Measurements from ENCODE around the gene ZNF302. TPM values are rescaled to one million over a fixed set of nuclear protein-coding genes. Genes with fewer than 3 reads are reported as not detected.
A peak's percentile ranks its signal among the peaks of the same experiment; 100 is the strongest.

Gene ZNF302
- total RNA-seq, 8 experiments from 2014 or later: 32.0 to 51.6 (median 43.6) TPM

GRCh38 chr19:34715357-34715756, 37.9 kb downstream of the ZNF302 start:
- Histone ChIP-seq H3K4me1 (replicated peaks in 1 of 2) (no peaks in the 10 kb centered on the region), H3K4me3 (no peak overlapping the region), H3K27ac (no peak overlapping the region)
- no peak for ATAC-seq (replicated peaks in 6 of 8)
- in situ Hi-C loops (cut with MboI; ENCODE audit: low pct_unique_long_range_greater_than_20kb in 2 of 9, low sequenced_read_pairs in 9 of 9, unreplicated experiment in 9 of 9): loop anchor here in 1 of 9 experiments (25.0 kb wide), 1 partner anchor 203 kb away; no protein-coding TSS in a partner anchor

- no peaks in the 10 kb centered on the region for H3K4me1 ChIP-seq (replicated peaks in 1 of 2)
- H3K4me3 ChIP-seq: no peak overlapping the region
- ATAC-seq (replicated peaks in 6 of 8): peak in 1 of 8 experiments; percentile 16
- H3K27ac ChIP-seq: no peak overlapping the region
- 15 to 81% (median 63%) methylated on average over 3 to 11 of the region's 11 CpGs for WGBS, 10 experiments
- in situ Hi-C loops (cut with MboI; ENCODE audit: low pct_unique_long_range_greater_than_20kb in 2 of 9, low sequenced_read_pairs in 9 of 9, unreplicated experiment in 9 of 9): loop anchor here in 1 of 9 experiments (25.0 kb wide), 1 partner anchor 210 kb away; no protein-coding TSS in a partner anchor
These were observed 44.9 kb downstream of the ZNF302 start for GRCh38 chr19:34722353-34722752.

DNA sequence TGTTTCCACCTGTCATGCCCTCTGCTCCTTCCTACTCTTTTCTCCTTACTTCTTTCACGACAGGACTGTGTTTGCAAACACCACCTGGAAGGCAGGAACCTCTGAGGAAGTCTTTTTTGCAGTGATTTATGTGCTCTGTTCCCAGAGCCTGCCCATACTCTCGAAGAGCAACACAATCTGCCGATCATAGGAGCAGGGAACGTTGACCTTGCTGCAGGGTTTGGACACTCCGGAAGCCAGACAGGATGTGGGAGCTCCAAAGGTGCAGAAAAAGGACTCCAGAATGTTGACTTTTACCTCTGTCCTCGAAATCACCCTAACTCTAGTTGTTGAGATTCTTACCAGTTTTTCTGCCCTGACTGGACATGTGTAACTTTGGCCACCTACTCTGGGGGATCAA, 47.9 kb downstream of the ZNF302 start:
- WGBS, 10 experiments: 0 to 67% (median 18%) methylated on average over 2 to 4 of the region's 6 CpGs; no CpG with 5 or more reads in 2 of the 10 experiments
- in situ Hi-C loops (cut with MboI; ENCODE audit: low pct_unique_long_range_greater_than_20kb in 2 of 9, low sequenced_read_pairs in 9 of 9, unreplicated experiment in 9 of 9): no loop called here

DNA sequence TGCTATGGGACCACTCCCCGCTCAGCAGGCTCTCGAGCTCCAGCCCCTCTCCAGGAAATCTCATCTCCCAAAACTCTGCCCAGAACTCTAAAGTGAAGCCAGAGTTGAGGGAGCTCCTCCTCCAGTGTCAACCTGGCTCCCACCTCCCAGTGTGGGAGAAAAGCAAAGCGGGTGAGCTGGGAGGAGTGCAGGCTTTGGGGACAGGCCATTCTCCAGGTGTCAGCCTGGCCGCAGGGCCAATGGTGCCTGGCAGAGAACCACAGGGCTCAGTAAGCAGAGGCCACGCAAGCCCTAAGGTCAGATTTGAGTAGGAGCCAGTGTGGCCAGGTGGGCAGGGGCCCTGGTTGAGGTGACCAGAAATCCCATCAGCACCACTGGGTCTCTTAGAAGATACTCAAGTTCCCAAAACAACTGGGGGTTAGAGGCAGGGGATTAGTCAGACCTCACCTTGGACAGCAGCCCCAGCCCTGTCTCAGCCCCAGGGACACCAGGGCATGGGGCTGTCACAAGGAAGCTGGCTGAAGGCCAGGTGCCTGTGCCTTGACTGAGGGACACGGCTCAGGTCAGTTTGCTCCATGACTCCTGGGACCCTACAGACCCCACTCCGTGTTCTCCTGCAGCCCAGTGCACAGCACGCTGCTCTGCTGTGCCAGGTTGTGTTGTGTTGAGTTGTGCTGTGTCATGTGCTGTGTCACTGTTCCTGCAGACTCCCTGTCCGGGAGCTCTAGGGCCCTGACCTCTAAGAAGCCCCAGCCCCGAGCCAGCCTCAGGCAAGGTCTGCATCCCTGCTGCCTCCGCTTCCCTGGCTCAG, 53.7 kb downstream of the ZNF302 start:
- no peak for ATAC-seq (replicated peaks in 6 of 8)
- 0 to 100% (median 67%) methylated on average over 1 to 3 of the region's 11 CpGs; no CpG with 5 or more reads in 4 of the 10 experiments for WGBS, 10 experiments
- in situ Hi-C loops (cut with MboI; ENCODE audit: low pct_unique_long_range_greater_than_20kb in 2 of 9, low sequenced_read_pairs in 9 of 9, unreplicated experiment in 9 of 9): no loop called here
- Histone ChIP-seq H3K27ac (no peak overlapping the region), H3K4me3 (no peak overlapping the region), H3K4me1 (replicated peaks in 1 of 2) (peaks cover 13 to 14% of the 10 kb centered on the region in 2 donors)

More for the DNA sequence above, 47.9 kb downstream of the ZNF302 start:
- H3K27ac ChIP-seq: no peak overlapping the region
- no peak for ATAC-seq (replicated peaks in 6 of 8)
- no peak overlapping the region for H3K4me3 ChIP-seq
- no peaks in the 10 kb centered on the region for H3K4me1 ChIP-seq (replicated peaks in 1 of 2)

DNA sequence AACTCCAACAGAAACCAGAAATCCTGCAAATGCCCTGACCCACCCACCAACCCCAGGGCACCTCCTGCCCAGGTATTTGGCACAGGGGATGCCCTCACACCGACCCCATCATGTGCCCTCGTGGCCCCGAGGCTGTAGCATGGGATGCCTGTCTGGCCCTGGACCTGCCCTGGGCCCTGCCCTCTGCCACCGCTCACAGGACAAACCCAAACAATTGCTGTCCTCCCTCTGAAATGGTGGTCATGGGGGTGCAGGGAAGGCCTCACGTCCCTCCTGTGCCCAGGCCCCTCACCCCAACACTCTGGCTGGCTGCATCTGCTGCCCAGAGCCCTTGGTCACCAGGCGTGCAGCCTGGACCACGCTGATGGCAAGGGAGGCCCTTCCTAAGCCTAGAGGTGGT, 54.5 kb downstream of the ZNF302 start:
- ATAC-seq (replicated peaks in 6 of 8): no peak
- in situ Hi-C loops (cut with MboI; ENCODE audit: low pct_unique_long_range_greater_than_20kb in 2 of 9, low sequenced_read_pairs in 9 of 9, unreplicated experiment in 9 of 9): no loop called here

DNA sequence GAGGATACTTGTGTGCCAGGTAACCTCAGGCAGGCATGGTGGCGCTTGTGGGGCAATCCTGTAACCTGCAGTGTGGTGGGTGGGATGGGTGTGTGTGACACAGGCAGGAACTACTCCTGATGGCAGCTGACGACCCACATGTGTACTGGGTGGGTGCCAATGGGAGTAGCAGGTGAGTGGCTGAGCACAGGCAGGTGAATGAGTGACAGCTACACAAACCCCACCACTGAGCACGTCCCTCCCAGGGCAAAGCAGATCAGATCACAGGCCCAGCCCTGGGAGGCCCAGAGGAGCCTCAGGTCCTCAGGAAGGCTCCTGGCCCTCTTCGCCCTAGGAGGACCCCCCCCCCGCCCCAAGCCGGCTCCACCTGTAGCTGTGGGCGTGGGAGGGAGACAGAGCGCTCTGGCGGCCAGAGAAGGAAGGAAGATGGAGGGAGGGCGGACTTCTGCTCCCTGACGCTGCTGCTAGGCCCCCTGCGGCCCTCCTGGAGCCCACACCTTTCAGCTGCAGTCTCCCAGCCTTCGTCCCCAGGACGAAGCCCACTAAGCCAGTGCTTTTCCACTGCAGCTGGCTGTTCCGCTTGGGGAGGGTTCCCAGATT, 55.2 kb downstream of the ZNF302 start:
- ATAC-seq (replicated peaks in 6 of 8): no peak
- Histone ChIP-seq H3K27ac (peak overlapping the region; percentile 97 to 98), H3K4me3 (peak overlapping the region; percentile 81 to 96 (median 95)), H3K4me1 (replicated peaks in 1 of 2) (peaks cover 13 to 14% of the 10 kb centered on the region in 2 donors)
- WGBS, 10 experiments: 40% methylated on average over 1 of the region's 15 CpGs; no CpG with 5 or more reads in 9 of the 10 experiments
- in situ Hi-C loops (cut with MboI; ENCODE audit: low pct_unique_long_range_greater_than_20kb in 2 of 9, low sequenced_read_pairs in 9 of 9, unreplicated experiment in 9 of 9): no loop called here

More for the DNA sequence above, 54.5 kb downstream of the ZNF302 start:
- WGBS, 10 experiments: 100% methylated on average over 1 of the region's 7 CpGs; no CpG with 5 or more reads in 8 of the 10 experiments
- Histone ChIP-seq H3K27ac (no peak overlapping the region), H3K4me1 (replicated peaks in 1 of 2) (peaks cover 13 to 14% of the 10 kb centered on the region in 2 donors), H3K4me3 (no peak overlapping the region)

GRCh38 chr19:34733266-34733745, 55.8 kb downstream of the ZNF302 start:
- ATAC-seq (replicated peaks in 6 of 8): peak in 6 of 8 experiments; percentile 35 to 48 (median 42)
- peak overlapping the region; percentile 97 to 98 for H3K27ac ChIP-seq
- peak overlapping the region; percentile 81 to 96 (median 95) for H3K4me3 ChIP-seq
- WGBS, 10 experiments: 0 to 13% (median 2%) methylated on average over 1 to 10 of the region's 13 CpGs; no CpG with 5 or more reads in 4 of the 10 experiments
- H3K4me1 ChIP-seq (replicated peaks in 1 of 2): peaks cover 13 to 14% of the 10 kb centered on the region in 2 donors
- in situ Hi-C loops (cut with MboI; ENCODE audit: low pct_unique_long_range_greater_than_20kb in 2 of 9, low sequenced_read_pairs in 9 of 9, unreplicated experiment in 9 of 9): no loop called here

DNA sequence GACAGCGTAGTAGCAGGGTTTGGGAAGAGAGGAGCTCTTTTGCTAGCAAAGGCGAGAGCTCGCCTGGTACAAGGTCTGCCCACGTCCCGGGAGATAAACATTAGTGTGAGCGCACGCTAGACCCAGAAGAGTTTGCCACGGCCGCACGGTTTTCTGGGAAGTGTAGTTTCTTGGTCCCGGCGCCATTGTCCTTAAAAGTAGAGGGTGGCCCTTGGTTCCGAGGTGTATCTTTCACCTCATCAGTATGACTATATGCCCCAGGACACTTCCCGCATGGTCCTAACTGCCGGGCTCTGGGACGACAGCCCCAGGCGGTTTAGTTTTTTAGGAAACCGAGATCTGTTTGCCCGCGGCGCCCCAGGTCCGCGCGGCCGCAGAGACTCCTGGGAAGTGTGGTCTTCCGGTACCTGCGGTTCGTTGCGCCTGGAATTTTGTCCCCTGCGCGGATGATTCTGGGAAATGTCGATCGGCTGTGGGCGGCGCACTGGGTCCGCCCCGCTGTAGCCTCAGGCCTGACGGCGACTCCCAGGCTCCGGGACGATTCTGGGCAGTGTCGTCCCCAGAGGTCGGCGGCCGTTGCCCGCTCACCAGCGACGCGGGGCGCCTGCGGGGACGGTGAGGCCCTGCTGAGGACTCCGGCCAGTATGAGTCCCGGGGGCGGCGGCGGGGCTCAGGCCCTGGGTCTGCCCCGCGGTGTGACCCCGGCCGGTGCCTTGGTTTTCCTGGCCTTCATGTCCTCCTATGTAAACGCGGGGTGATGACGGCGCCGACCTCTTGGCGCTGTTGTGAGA, 56.5 kb downstream of the ZNF302 start, which contains the start of gene ZNF181:
Gene ZNF181, plus strand, starts transcription at position 498 of the 791 bp plus-strand sequence. CDS start 795 bp downstream, outside the sequence.
- Histone ChIP-seq H3K4me3 (peak within 1 kb of the TSS; percentile 81 to 96 (median 95)), H3K27ac (peak within 1 kb of the TSS; percentile 97 to 98), H3K4me1 (replicated peaks in 1 of 2) (peaks cover 13 to 14% of the 10 kb centered on the region in 2 donors)
- peak; percentile 83 to 91 (median 87) for ATAC-seq (replicated peaks in 6 of 8)
- 0% methylated on average over 1 to 16 of the region's 67 CpGs; no CpG with 5 or more reads in 2 of the 10 experiments for WGBS, 10 experiments
- in situ Hi-C loops (cut with MboI; ENCODE audit: low pct_unique_long_range_greater_than_20kb in 2 of 9, low sequenced_read_pairs in 9 of 9, unreplicated experiment in 9 of 9): no loop called here

DNA sequence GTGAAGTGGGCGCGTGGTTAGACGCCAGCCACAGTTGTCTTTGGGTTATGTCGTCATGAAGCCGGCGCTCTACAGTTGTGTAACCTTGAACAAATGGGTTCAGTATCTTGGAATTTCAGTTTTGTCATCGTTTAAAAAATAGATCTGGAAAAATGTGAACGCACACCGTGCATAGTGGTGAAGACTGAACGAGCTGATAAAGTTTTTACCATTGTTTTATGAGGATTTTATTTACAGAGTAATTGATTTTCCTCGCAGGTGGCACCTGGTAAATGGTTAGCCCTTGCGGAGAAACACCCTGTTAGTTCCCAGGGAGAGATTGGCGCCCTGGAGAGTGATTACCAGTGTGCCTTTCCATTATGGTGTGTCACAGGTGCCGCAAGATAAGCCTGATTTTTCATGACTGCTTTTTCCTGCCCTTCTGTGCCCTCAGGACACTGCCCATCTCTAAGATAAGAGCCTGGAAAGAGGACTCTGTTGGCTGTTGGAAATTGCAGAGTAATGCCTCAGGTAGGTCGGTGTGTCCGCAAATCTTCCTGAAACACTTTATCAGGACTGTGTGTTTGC, 57.1 kb downstream of the ZNF302 start:
- ATAC-seq (replicated peaks in 6 of 8): no peak
- Histone ChIP-seq H3K4me1 (replicated peaks in 1 of 2) (peaks cover 13 to 14% of the 10 kb centered on the region in 2 donors), H3K4me3 (peak overlapping the region; percentile 81 to 96 (median 95)), H3K27ac (peak overlapping the region; percentile 97 to 98)
- in situ Hi-C loops (cut with MboI; ENCODE audit: low pct_unique_long_range_greater_than_20kb in 2 of 9, low sequenced_read_pairs in 9 of 9, unreplicated experiment in 9 of 9): no loop called here
- 0 to 82% (median 12%) methylated on average over 1 to 14 of the region's 16 CpGs; no CpG with 5 or more reads in 2 of the 10 experiments for WGBS, 10 experiments

Other genes starting within 250 kb of the ZNF302 start
- gene UBA2, start 249.3 kb upstream of the ZNF302 start, total RNA-seq: 100 to 1,000 TPM in 6 of 8 experiments, 10 to 100 TPM in 2; 62.3 to 135 (median 107) TPM
- 10 to 100 TPM in 1 of 8 experiments, 1 to 10 TPM in 7; 1.3 to 14.3 (median 3.2) TPM for gene WTIP, start 195.9 kb upstream of the ZNF302 start, total RNA-seq
- 1 to 10 TPM in 3 of 8 experiments, under 1 TPM in 4, not detected in 1; 0.05 to 2.3 (median 0.47) TPM for gene SCGB2B2, start 519 bp upstream of the ZNF302 start, total RNA-seq
- 10 to 100 TPM in 7 of 8 experiments, 1 to 10 TPM in 1; 9.1 to 19.2 (median 14.3) TPM for gene ZNF181, start 56.6 kb downstream of the ZNF302 start, total RNA-seq
- gene ZNF599, start 95.5 kb downstream of the ZNF302 start, total RNA-seq: 10 to 100 TPM in 3 of 8 experiments, 1 to 10 TPM in 5; 7.8 to 15.8 (median 9.7) TPM
- gene ZNF30, start 249.2 kb downstream of the ZNF302 start, total RNA-seq: 1 to 10 TPM; 4.3 to 8.3 (median 6.9) TPM